Left lobe of liver (tissue), 2 donors: ENCODE measurements around the gene NSG1. TPM values are rescaled to one million over a fixed set of nuclear protein-coding genes. Genes with fewer than 3 reads are reported as not detected.

ENCODE experiments used
- ATAC-seq: fragments of 200-7000 bp; cut with Tn5 transposase; one replicate; pipeline ENCODE4 v1.9.1; 2020; ENCODE audit warnings: mild to moderate bottlenecking, moderate library complexity
- DNase-seq: peaks from one replicate; pipeline ENCODE4 v3.0.0-alpha.2; 2020; ENCODE audit warnings: low spot score
- total RNA-seq: library from RNA; stranded (reverse); gene quantifications from one replicate; pipeline ENCODE4 v1.2.1, GENCODE V29; 2021
- donor health status: DM: no; HTN: no; CAD: no; lungs with moderate emphysema.
- donor health status: DM: no; HTN: yes; CAD: no.

Gene NSG1
- total RNA-seq, 1 donor from 2014 or later = 0.13 TPM

DNA sequence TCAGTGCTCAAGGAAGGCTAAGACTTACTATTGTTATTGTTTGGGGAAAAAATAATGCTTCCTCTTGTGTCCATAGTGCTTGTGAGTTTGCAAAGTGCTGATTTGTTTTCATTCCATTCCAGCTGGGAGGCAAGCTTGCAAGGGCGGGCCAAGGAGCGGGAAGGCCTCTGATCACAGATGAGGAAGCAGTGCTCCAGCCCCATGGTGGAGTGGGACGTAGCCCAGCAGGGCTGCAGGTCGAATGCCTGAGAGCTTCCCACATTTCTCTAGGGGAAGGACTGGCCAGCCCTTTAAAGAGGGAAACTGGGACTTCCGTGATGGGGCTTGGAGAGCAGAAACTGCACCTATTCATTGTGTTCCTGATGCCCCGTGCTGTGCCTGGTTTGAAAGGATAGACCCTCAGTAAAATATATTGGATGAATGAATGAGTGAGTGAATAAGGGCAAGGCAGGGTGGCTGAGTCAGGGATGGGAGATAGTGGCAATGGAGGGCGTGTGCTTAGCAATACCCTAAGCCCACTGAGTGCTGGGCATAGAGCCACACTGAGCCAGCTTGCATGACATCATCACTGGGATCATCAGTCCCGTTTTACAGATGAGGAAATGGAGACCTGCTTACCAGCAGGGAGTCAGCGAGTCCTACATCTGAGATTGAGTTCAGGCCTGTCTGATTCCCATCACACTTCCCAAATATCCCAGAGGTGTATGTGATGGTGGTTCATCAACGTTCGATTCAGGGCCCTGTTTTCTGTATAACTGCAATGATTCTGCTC is 17.9 kb upstream of the NSG1 start:
- no peak for ATAC-seq
- no peak for DNase-seq

DNA sequence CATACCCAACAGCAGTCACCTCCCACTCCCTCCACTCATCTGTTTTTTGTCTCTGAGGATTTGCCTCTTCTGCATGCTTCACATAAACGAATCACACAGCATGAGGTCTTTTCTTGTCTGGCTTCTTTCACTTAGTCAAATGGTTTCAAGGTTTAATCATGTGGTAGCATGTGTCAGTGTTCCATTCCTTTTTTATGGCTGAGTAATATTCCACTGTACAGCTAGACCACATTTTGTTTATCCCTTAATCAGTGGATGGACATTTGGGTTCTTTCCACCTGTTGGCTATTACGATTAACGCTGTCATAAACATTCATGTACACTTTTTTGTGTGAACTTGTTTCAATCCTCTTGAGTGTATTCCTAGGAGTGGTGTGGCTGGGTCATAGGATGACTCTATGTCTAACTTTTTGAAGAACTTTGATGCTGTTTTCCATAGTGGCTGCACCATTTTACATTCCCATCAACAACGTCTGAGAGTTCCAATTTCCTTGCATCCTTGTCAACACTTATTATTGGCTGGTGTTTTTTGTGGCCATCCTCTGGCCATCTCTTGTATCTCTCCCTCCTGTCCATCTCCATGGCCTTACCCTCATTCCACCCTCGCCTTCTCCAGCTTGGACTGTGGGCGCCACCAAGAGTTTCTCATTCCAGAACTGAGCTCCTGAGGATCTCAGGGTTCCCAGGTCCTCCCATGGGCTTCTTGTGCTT is 12.4 kb upstream of the NSG1 start:
- DNase-seq = no peak
- no peak for ATAC-seq

DNA sequence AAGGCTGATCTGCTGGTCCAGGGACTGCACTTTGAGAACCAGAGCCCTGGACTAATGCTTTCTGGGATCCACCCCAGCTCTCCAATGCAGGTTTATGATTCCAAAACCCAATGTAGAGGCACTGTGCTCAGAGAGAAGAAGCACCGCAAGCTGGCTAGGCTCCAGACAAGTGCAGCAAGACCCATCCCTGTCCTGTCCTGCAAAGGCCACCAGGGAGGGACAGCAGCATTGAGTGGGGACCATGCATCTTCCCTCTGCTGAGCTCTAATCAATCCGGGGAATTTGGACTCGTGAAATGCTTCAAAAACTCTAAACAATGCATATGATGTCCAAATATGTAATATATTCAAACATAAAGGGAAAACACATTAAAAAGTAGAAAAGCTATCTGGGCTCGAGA is 10.8 kb upstream of the NSG1 start:
- DNase-seq = no peak
- ATAC-seq = no peak

DNA sequence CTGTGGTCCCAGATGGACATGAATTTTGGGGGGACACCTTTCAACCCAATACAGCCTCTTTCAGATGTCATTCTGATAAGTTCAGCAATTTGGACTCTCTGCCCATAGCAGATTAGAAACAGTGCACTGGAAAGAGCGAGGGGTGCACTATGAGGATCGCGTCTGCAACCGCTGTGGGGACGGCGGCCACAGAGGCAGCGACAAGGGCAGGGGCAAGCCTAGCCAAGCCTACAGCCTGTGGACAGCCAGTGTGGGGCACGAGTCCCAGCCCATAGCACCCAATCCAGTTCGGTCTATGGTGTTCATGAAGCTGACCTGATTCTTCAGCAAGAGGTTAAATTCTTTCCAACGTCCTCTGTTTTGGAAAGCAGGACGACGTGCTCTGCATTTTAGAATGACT is 9.7 kb upstream of the NSG1 start:
- DNase-seq (no peak), ATAC-seq (no peak)

DNA sequence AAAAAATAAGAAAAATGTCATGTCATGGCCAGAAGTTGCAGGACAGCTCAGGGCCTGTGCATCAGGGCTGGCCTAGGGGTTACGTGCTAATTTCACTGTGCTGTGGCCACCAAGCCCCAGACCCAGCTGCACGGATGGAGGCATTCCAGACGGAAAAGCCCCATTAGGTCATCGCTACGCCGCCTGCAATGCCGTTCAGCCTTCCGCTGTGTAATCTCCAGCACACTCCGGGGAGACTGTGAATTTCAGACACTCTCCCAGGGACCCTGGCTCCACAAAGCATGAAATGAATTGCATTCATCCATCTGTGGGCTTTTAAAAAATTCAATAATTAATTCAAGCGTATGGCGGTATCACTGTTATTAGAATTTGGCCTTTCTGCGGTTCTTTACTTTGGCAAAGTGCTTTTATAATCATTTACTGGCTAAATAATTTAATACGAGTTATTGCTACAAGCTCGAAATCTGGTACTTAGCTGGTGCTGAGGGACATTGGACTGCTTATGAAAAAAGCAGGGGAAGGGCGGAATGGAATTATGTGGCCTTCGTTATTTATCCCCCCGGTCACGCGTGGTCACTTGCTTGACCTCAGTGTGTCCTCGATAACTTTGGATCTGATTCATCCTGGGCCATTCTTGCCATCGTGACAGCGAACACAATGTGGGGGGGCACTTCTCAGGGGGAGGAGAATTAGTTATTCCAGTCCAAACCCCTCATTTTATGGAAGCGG is 9.0 kb upstream of the NSG1 start:
- DNase-seq = no peak
- no peak for ATAC-seq

DNA sequence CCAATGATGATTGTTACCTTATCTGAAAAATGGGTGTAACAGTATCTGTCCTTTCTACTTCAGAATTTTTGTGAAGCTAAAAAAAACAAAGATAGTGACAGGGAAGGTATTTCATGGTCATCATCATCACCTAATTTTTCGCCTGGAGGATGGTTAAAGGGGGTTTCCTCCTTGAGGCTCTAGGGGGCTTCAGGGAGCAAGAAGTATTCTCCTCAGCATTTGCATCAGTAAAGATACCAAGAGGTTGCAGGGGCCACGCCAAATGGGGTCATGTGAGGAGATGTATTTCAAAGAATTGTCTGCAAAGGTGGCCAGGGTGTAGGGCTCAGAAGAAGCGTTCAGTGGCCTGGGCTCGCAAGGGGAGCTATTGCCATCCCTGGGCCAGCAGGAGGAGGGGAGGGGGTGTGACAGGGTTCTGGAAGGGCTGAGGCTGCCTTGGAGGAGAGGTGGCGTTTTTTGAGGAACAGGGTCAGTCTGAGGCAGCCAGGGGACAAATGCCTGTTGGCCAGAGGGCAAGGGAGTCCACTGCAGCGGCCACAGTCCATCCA is 7.3 kb upstream of the NSG1 start:
- DNase-seq (no peak), ATAC-seq (no peak)

DNA sequence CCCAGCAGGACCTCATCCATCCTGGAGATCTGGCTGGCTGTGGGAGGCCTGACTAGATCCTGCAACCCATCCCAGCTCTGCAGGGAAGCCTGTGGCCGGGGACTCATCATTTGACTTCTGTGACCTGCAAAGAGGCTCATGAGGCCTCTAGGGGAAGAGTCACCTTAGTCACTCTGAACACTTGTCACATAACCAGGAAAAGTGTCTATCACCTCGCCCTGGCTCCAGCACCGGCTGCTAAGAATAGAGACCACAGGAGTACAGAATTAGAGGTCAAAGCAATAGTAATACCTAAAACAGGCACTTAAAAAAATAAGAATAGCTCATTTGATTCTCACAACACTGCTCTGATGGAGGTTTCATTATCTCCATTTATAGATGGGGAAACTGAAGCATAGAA is 3.8 kb upstream of the NSG1 start:
- DNase-seq (no peak), ATAC-seq (no peak)

DNA sequence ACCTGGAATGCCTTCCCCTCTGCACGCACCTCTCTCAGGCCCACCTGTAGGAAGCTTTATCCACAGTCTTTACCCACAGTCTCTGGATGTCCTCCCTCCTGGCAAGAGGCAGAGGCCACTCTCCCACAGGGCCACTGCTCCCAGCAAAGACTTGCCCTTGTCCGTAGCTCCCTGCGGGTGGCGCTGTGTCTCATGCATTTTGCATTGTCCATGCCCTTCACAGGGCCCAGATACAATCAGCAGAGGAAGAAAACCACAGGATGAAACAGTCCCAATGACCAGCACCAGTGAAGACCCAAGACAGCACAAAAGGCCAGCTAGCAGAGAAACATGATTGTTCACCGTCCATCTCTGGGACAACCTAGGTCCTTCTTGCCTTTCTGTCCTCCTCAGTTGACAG is 2.1 kb upstream of the NSG1 start:
- DNase-seq = no peak
- ATAC-seq = no peak

DNA sequence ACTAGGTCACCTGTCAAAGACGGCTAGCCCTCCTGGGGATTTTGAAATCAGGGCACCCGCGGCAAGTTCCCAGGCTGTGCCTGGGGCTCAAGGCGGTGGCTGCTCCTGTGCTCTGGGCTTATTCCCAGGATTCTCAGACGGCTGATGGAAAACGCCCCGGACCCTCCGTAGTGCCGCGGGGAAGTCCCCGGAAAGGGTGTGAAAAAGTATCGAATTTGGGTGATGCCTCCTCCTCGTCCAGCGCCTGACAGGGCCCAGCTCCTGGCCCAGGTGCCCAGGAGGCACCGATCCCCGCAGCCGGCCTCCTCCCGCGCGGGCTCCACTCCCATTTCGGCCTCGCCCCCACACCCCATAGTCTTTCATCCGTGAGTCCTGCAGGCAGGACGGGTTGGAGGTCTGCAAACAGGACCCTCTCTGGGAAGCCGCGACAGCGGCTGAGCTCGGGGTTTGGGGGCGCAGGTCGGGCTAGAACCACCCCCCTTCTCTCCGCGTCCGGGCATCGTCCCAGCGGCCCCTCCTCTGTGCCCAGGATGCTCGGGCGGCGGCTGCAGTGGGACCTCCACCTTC is 1.1 kb upstream of the NSG1 start:
- ATAC-seq (no peak), DNase-seq (no peak)

DNA sequence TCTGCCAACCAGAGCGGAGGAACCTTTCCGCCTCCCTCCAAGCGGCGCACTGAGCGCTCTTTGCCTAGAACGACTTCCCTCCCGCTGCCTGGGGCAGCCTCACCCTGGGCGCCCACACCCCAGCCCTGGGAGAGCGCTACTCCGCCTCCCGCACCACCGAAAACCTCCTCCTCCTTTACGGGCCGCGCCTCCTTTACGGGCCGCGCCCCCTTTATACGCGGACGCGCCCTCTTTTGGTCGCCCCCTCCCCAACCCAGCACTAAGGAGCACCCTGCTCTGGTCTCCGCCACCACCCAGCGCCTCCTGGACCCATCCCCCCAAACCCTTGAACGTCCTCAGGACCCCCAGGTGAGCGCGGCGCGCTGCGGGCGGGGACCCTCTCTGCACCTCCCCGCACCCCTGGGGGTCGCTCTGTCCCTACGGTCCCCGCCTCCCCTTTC is 586 bp upstream of the NSG1 start:
- no peak for ATAC-seq

DNA sequence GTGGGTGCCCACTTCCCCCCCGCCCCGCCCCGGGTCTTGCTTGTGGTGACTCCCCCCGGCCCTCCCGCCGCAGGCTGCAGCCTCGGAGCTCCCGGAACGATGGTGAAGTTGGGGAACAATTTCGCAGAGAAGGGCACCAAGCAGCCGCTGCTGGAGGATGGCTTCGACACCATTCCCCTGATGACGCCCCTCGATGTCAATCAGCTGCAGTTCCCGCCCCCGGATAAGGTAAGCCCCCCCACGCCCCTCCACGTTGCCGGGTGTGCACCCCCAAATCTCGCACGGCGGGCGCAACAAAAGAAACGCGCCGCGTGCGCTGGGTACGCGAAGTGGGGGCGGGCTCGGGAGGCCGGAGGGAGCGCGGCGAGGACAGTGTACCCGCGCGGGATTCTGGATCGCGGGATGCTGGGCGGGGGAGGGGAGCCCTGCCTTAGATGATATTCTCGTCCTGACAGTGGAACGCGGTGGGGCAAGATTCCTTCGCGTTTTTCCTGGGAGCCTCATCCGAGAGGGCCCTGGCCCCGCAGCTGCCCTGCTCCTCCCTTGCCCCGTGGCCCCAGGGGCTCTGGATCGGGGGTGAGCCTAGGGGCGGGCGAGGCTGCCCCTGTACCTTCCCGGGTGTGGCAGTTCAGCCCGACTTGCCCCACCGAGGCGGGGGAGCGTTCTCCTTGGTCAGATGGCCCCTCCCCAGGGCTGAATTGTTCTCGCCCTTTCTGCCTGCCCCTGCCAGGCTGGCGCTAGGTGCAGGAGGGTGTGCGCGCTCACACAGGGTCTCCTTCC is 819 bp downstream of the NSG1 start:
- ATAC-seq (no peak), DNase-seq (no peak)

More for the DNA sequence above, 586 bp upstream of the NSG1 start:
- DNase-seq = no peak

DNA sequence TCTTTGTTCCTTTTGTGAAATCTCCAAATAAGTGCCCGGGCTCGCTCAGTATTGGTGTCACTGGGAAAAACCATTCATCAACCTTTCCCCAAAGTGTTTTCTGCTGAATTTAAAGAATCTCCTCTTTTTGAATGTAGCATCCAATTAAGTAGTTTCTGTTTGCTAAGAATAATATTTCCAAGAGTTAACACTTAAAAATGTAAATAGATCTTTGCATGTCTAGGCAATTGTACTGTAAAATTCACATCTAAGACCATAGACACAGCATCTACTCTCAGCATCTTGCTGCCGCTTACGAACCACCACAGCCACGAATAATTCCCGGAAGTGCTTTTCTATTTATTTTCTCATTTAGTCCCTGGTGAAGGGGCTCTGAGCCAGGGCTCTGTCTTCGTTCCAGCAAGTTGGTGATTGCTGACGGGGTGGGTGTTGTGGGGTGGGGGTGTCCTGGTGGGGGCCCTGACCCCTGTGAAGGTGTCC is 1.4 kb downstream of the NSG1 start:
- ATAC-seq (no peak), DNase-seq (no peak)

DNA sequence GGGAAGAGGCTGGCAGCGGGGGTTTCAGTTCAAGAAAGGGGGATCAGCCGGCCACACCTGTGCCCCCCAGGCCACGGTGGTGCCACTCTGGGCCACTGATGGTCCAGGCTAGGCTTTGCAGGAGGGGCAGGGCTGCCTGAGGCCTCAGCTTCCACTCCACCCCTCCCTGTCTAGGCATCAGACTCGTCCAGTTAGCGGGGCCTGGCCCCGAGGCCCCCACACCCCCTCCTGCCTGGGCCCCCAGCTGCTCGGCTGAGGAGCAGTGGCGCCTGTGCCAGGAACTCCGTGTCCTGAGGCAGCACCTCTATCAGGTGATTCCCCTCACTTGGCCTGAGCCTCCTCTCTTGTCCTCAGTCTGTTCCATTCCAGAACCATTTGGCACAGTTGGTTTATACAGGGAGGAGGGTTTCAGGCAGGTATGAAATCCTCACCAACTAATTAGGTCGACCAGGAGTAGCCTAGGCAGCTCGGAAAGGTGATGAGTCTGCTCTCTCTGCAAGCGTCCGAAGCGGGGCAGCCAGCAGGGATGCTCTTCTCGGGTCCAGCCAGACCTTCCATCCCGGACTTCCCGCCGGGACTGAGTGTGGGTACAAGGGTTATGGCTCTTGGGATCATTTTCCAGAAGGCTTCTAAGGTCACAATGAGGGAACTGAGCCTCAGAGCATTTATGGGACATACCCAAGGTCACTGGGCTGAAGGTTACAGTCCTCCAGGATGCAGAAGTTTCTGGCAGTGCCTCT is 2.1 kb downstream of the NSG1 start:
- ATAC-seq (no peak), DNase-seq (no peak)

DNA sequence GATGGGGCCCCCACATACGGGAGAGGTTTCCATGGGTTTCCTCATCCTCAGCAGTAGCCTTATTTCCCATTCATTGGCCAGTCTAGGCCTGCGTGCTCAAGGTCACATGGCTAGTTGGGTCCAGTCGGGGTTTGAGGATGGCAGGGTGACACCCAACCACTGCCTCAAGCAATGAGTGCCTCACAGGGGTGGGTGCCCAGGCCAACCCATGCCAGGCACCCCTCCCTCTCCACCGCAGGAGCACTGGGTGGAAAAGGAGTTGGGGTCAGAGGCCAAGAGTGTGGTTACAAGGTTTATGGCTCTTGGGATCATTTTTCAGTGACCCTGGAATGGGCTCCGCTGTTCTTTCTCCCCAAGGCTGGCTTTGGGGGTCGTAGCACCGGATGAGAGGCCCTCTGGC is 3.1 kb downstream of the NSG1 start:
- no peak for DNase-seq
- no peak for ATAC-seq

DNA sequence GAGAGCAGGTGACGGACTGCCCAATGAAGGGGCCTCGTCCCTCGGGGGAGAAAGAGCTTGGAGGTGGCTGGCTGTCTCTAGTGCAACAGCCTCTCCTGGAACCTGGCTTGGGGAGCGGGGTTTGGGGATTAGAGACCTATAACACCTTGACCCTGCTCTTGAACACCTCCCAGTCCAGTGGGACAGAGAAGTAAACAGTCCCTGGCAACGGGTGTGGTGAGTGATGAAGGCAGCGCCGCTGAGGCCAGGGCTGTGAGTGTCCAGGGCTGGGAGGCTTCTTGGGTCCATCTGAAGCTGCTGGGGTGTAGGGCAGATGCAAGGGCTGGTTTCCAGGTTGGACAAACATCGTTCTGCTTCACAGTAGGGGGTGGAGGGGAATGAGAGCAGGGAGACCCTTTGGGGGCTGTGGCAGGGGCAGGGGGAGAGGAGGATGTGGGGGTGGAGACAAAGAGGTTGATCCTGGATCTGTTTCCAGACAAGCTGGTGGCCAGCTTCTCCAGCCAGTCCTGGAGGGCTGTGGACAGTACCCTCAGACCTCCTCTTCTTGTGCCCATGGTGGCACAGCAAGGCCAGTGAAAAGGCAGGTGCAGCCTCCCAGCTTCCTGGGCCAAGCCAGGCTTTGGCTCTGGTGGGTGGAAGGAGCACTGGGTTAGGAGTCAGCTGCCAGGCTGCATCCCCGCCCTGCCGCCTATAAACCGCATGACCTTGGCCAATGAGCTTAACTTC is 3.8 kb downstream of the NSG1 start:
- no peak for ATAC-seq

DNA sequence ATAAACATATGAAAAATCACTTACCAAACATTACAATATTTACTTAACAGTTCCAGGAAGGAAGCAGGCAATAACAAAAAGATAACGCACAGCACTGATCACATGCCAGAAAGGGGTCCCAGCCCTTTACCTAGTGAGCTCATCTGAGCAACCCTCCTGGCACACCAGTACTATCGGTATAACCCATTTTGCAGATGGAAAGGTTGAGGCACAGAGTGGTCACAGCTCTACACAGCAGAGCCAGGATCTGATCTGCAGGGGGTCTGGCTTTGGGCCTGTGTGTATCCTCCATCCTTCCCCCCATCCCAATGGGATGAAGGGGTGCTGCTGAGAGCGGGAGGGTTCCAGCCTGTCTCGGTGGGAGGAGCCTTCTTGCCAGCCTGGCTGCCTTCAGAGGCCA is 5.0 kb downstream of the NSG1 start:
- DNase-seq (no peak), ATAC-seq (no peak)

More for the DNA sequence above, 3.8 kb downstream of the NSG1 start:
- no peak for DNase-seq

DNA sequence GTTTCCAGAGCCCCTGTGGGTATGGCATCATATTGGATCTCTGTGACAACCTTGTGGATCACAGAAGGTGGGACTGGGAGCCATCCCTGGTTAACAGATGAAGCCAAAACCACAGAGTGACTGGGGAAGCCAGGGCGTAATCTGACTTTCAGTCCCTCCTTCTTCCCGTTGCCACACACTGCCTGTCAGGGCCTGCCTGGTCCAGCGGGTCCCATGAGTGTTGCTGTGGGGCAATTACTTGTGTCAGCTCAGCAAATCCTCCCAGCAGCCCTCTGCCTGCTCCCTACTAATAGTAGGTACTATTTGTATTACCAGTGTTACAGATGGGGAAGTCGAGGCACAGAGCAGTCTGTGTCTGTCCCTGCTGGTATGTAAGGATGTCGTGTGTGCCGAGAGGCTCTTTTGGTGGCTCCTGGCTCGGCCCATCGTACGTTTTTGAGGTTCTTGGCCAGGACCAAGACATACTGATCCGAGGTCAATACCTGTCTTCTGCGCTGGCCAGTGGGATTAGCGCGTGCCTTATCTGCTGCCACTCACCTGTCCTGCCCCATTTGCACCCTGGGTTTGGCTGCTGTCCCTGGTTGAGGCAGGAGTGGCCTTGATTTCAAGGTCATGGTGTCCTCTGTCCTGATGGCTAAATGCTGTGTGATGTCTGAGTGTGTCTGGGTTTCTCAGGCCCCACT is 5.7 kb downstream of the NSG1 start:
- DNase-seq = no peak

DNA sequence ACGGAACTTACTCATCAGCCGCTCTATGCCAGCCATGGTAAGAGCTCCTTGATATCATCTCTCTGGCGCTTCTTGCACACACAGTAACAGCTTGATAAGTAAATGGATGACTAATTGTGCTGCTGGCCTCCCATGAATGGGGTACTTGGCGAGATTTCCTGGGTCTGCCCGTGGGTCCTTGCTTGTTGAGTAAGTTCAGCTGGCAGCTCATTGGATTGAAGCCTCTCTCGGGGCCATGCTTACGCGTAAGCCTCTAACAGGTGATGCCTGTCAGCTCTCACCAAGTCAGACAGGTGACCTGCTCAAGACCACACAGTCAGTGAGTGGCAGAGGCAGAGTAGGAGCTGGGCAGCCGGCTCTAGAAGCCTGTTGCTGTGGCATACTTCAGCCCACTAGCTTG is 7.7 kb downstream of the NSG1 start:
- DNase-seq = no peak
- no peak for ATAC-seq

More for the DNA sequence above, 5.7 kb downstream of the NSG1 start:
- no peak for ATAC-seq
